Activated CD8-positive, alpha-beta memory T cell treated with anti-CD3 and anti-CD28 coated beads for 4 hours (primary cell): ENCODE data around the gene ZNF563.

ENCODE experiments used
- DNase-seq, 2 donors: peaks; one replicate each; pipeline ENCODE4 v3.0.0-alpha.2; 2020; ENCODE audit warnings: low read depth in 2 of 2

Gene ZNF563

GRCh38 chr19:12294249-12295158 lies 38.9 kb downstream of the ZNF563 start, which contains the start of gene ZNF44:
ZNF44 (minus strand) TSS chr19:12294883; CDS start chr19:12294694, 189 bp downstream.
- peak; percentile 91 for DNase-seq

- DNase-seq, result peak in 1 of 2 donors; percentile 38
Measured at GRCh38 chr19:12293777-12294248, 39.6 kb downstream of the ZNF563 start.

- DNase-seq, result no peak
Measured at GRCh38 chr19:12289790-12290065, 43.7 kb downstream of the ZNF563 start.

- no peak for DNase-seq
Measured at GRCh38 chr19:12287958-12288500, 45.4 kb downstream of the ZNF563 start.

- no peak for DNase-seq
Measured at GRCh38 chr19:12284631-12285030, 48.8 kb downstream of the ZNF563 start.

GRCh38 chr19:12284226-12284625 lies 49.2 kb downstream of the ZNF563 start:
- DNase-seq, result no peak

GRCh38 chr19:12278713-12279112 lies 54.7 kb downstream of the ZNF563 start:
- no peak for DNase-seq

- no peak for DNase-seq
Measured at GRCh38 chr19:12272980-12273901, 60.2 kb downstream of the ZNF563 start.

- DNase-seq, result no peak
Measured at GRCh38 chr19:12272386-12272785, 61.0 kb downstream of the ZNF563 start.

- DNase-seq, result no peak
Measured at GRCh38 chr19:12270854-12271253, 62.6 kb downstream of the ZNF563 start.
